Tibial artery (tissue), 4 donors: ENCODE results near the gene SMKR1.

Experiments
- DNase-seq, 2 donors: peaks; one replicate each; pipeline ENCODE4 v3.0.0-alpha.2; 2019
- H3K27ac ChIP-seq, 2 donors: fragments of 200-600 bp; sonication (generic) in 1 of 2; 1 replicate in 1 of 2; 2 replicates in 1 of 2; pipeline ENCODE4 v1.5.1; 2018 to 2019; ENCODE audit warnings: mild to moderate bottlenecking in 1 of 2
- H3K27me3 ChIP-seq, 2 donors: fragments of 200-600 bp; sonication (generic) in 1 of 2; one replicate each; pipeline versions ENCODE4 v1.5.1 to v1.6.0; 2016 to 2019
- H3K36me3 ChIP-seq, 3 donors: fragments of 200-600 bp; sonication (generic) in 2 of 3; one replicate each; pipeline ENCODE4 v1.5.1; 2016 to 2019; ENCODE audit warnings: mild to moderate bottlenecking in 2 of 3
- H3K4me1 ChIP-seq, 4 donors: fragments of 200-600 bp; sonication (generic) in 2 of 4; 1 replicate in 3 of 4; 2 replicates in 1 of 4; pipeline ENCODE4 v1.5.1; 2016 to 2019
- H3K4me3 ChIP-seq, 2 donors: fragments of 200-600 bp; sonication (generic) in 1 of 2; 1 replicate in 1 of 2; 2 replicates in 1 of 2; pipeline ENCODE4 v1.5.1; 2018 to 2019; ENCODE audit warnings: mild to moderate bottlenecking in 2 of 2
- H3K9me3 ChIP-seq, 3 donors: fragments of 200-600 bp; sonication (generic) in 1 of 3; one replicate each; pipeline ENCODE4 v1.5.1; 2016 to 2019
- CTCF ChIP-seq, 2 experiments: fragments of 200-600 bp in 1 of 2; fragments of 450-650 bp in 1 of 2; IDR thresholded peaks; one replicate each; pipeline ENCODE4 v1.5.1; 2017 to 2019; ENCODE audit warnings: antibody characterized with exemption in 2 of 2, mild to moderate bottlenecking in 1 of 2, moderate library complexity in 1 of 2
- intact Hi-C: fragments of 100-400 bp; cut with DNase I; formaldehyde crosslinking; loops from one replicate; pipeline ENCODE4 v1.15.0; 2023; ENCODE audit warnings: low total_unique reads

SMKR1 gene

DNA sequence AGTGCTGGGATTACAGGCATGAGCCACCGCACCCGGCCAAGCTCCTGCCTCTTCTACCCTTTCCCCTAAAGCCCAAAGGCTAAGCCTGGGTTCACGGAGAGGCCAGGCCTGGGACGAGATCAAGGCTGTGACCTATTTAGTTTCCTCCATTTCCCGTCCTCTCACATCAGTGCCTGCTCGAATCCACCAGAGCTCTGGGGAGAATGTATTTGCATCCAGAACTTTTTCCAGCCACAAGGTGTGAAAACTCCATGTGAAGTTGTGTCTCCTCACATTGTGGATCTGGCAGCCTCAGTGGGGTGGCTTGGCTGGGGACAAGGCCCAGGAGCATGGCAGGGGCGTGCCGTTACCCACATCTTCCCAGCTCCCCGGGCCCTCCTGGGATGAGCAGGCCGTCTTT lies 38.0 kb downstream of the SMKR1 start:
- H3K36me3 ChIP-seq: no peaks in the 10 kb centered on the region
- peaks cover 0 to 8% of the 10 kb centered on the region in 2 donors for H3K27me3 ChIP-seq
- no peak overlapping the region for H3K4me3 ChIP-seq
- no peaks in the 10 kb centered on the region for H3K9me3 ChIP-seq
- intact Hi-C loops: no loop called here
- DNase-seq: no peak
- H3K4me1 ChIP-seq: no peaks in the 10 kb centered on the region
- no peak for TF ChIP-seq CTCF (IDR thresholded peaks at IDR 0.05)
- no peak overlapping the region for H3K27ac ChIP-seq

DNA sequence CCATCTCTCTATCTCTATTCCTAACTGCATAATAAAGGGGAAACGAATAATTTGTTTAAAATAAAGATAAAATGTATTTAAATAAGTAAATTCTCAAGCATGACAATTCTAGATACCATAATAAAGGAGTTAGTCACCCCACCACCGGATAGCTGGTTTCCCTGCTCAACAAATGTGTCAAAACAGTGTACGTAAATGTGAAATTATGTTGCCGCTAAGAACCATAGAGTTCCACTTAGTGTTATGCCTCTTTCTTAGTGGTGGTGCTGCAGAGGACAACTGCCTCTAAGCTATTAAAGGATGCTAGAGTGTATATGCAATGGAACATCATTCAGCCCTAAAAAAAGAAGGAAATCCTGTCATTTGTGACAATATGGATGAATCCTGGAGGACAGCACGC lies 42.4 kb downstream of the SMKR1 start:
- no peak overlapping the region for H3K27ac ChIP-seq
- intact Hi-C loops: no loop called here
- no peaks in the 10 kb centered on the region for H3K9me3 ChIP-seq
- H3K4me3 ChIP-seq: no peak overlapping the region
- H3K36me3 ChIP-seq: no peaks in the 10 kb centered on the region
- peaks cover 0 to 17% of the 10 kb centered on the region in 2 donors for H3K27me3 ChIP-seq
- no peak for DNase-seq
- TF ChIP-seq CTCF (IDR thresholded peaks at IDR 0.05): no peak
- no peaks in the 10 kb centered on the region for H3K4me1 ChIP-seq

GRCh38 chr7:129550693-129551360 lies 48.5 kb downstream of the SMKR1 start:
- no peaks in the 10 kb centered on the region for H3K9me3 ChIP-seq
- H3K36me3 ChIP-seq: no peaks in the 10 kb centered on the region
- intact Hi-C loops: no loop called here
- peaks cover 0 to 14% of the 10 kb centered on the region in 2 donors for H3K27me3 ChIP-seq
- H3K4me3 ChIP-seq: no peak overlapping the region
- no peak for TF ChIP-seq CTCF (IDR thresholded peaks at IDR 0.05)
- H3K27ac ChIP-seq: no peak overlapping the region
- H3K4me1 ChIP-seq: peaks cover 0 to 3% (median 0%) of the 10 kb centered on the region in 4 donors
- DNase-seq: no peak

DNA sequence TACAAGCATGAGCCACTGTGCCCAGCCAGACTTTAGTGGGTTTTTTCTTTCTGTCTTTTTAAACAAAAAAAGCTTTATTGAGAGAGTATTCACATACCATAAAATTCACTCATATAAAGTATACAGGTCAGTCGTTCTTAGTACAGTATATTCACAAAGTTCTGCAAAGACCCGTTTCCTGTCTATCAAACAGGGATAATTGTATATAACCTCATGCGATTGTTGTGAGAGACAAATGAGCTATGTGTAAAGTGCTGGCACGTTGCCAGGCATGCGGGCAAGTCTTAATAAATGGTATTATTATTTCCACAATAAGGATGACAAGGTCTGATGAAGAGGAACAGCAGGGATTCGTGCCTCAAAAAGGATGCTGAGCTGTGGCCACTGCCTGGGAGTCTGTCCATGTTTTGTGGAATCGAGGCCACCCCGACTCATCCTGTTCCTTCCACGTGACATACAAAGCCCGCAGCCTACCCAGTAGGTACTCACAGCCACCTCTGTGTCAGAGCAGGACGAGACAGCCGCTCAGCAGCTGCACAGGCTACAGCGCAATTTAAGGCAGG lies 51.6 kb downstream of the SMKR1 start:
- no peak for DNase-seq

DNA sequence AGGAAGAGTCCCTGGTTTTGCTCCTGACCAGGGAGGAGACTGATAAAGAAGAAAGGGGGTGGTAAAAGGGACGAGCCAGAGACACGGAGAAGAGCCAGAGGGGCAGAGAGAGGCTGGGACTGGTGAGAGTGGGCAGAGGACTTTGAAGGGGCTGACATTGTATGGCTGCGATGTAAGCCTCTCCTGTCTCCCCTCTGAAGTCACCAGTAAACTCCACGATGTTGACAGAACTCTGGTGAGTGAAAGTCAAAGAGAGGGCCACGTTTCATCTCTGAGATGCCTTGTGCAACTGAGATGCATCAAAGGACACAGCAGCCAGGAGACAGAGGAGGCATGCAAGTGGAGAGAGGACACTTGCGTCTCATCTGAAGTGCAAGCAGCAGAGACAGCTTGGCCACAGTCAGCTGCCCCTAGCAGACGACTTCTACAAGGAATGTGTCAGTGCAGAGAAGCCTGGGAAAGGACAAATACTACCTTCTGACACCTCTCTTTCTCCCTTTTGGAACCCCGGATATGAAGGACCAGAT lies 54.3 kb downstream of the SMKR1 start:
- Histone ChIP-seq H3K27me3 (peaks cover 0 to 16% of the 10 kb centered on the region in 2 donors), H3K4me1 (peaks cover 0 to 3% (median 0%) of the 10 kb centered on the region in 4 donors), H3K36me3 (no peaks in the 10 kb centered on the region), H3K4me3 (no peak overlapping the region), H3K27ac (no peak overlapping the region), H3K9me3 (no peaks in the 10 kb centered on the region)
- TF ChIP-seq CTCF (IDR thresholded peaks at IDR 0.05): no peak
- intact Hi-C loops: no loop called here
- no peak for DNase-seq

More for the DNA sequence above, 51.6 kb downstream of the SMKR1 start:
- intact Hi-C loops: no loop called here
- Histone ChIP-seq H3K4me3 (no peak overlapping the region), H3K4me1 (peaks cover 0 to 3% (median 0%) of the 10 kb centered on the region in 4 donors), H3K9me3 (no peaks in the 10 kb centered on the region), H3K36me3 (no peaks in the 10 kb centered on the region), H3K27ac (no peak overlapping the region), H3K27me3 (peaks cover 0 to 12% of the 10 kb centered on the region in 2 donors)
- no peak for TF ChIP-seq CTCF (IDR thresholded peaks at IDR 0.05)
